HG03066 (cell line): Measurements from ENCODE around the gene IFI27L1.

Source experiments
- ATAC-seq: cut with Tn5 transposase; IDR thresholded peaks from one replicate; pipeline ENCODE4 v1.9.1; 2021; ENCODE audit warnings: low read depth; ENCODE audit not compliant: unreplicated experiment

Gene IFI27L1

GRCh38 chr14:94080621-94081385 is at the start of gene IFI27L1, which contains the start of gene DDX24:
Gene IFI27L1, plus strand, starts transcription at chr14:94081310. Its CDS starts 15,628 bp downstream, at chr14:94096938.
Gene DDX24, minus strand, starts transcription at chr14:94081202. Its CDS starts 1,460 bp downstream, at chr14:94079742.
- ATAC-seq, result peak; percentile 97

GRCh38 chr14:94031883-94032279 is 49.2 kb upstream of the IFI27L1 start:
- no peak for ATAC-seq

GRCh38 chr14:94034886-94035285 is 46.2 kb upstream of the IFI27L1 start:
- ATAC-seq, result no peak

GRCh38 chr14:94036313-94037167 is 44.6 kb upstream of the IFI27L1 start:
- ATAC-seq, result peak; percentile 92

- no peak for ATAC-seq
Measured at GRCh38 chr14:94037954-94038353, 43.2 kb upstream of the IFI27L1 start.

- no peak for ATAC-seq
Measured at GRCh38 chr14:94038510-94038909, 42.6 kb upstream of the IFI27L1 start.

- no peak for ATAC-seq
Measured at GRCh38 chr14:94038921-94039629, 42.0 kb upstream of the IFI27L1 start.

GRCh38 chr14:94040247-94040646 is 40.9 kb upstream of the IFI27L1 start:
- ATAC-seq, result no peak

GRCh38 chr14:94040796-94041195 is 40.3 kb upstream of the IFI27L1 start:
- no peak for ATAC-seq

GRCh38 chr14:94041551-94042346 is 39.4 kb upstream of the IFI27L1 start:
- no peak for ATAC-seq

- ATAC-seq, result no peak
Measured at GRCh38 chr14:94042433-94043091, 38.5 kb upstream of the IFI27L1 start.

GRCh38 chr14:94043111-94043755 is 37.9 kb upstream of the IFI27L1 start:
- ATAC-seq, result no peak

GRCh38 chr14:94043756-94044475 is 37.2 kb upstream of the IFI27L1 start:
- ATAC-seq, result no peak

GRCh38 chr14:94044476-94045091 is 36.5 kb upstream of the IFI27L1 start:
- no peak for ATAC-seq

- ATAC-seq, result no peak
Measured at GRCh38 chr14:94045101-94045500, 36.0 kb upstream of the IFI27L1 start.

GRCh38 chr14:94045563-94046345 is 35.4 kb upstream of the IFI27L1 start:
- no peak for ATAC-seq

- no peak for ATAC-seq
Measured at GRCh38 chr14:94046696-94047250, 34.3 kb upstream of the IFI27L1 start.
